T-cell (primary cell): ENCODE data around the gene ATP5F1D. TPM values are rescaled to one million over a fixed set of nuclear protein-coding genes. Genes with fewer than 3 reads are reported as not detected.

Experiments used
- ATAC-seq, 4 experiments: fragments of 200-7000 bp in 3 of 4; fragments of 150-1000 bp in 1 of 4; cut with Tn5 transposase; replicated peaks in 1 of 4; 1 replicate in 3 of 4; 2 replicates in 1 of 4; pipeline ENCODE4 v1.10.0; 2021; ENCODE audit warnings: moderate library complexity in 3 of 4, mild to moderate bottlenecking in 2 of 4, moderate number of reproducible peaks in 1 of 4
- CTCF ChIA-PET, 2 donors: fragments of 300-600 bp; sonication (Branson Sonifier 250); formaldehyde crosslinking; loops; one replicate each; lab custom pipeline; 2022; ENCODE audit warnings: antibody characterized with exemption in 2 of 2; lab: Charles Lee
- POLR2A ChIA-PET, 2 donors: fragments of 300-600 bp; sonication (Branson Sonifier 250); formaldehyde crosslinking; loops; one replicate each; lab custom pipeline; 2022; ENCODE audit warnings: antibody characterized with exemption in 2 of 2; lab: Charles Lee
- DNase-seq, 35 experiments: peaks; one replicate each; pipeline versions ENCODE4 v3.0.0 to v3.0.0-alpha.2; 2013 to 2023
- H3K27ac ChIP-seq: one replicate; pipeline ENCODE4 v1.5.1; 2013; ENCODE audit warnings: low read length
- H3K27me3 ChIP-seq, 2 experiments: replicated peaks in 1 of 2; 1 replicate in 1 of 2; 2 replicates in 1 of 2; pipeline versions ENCODE4 v1.6.1 to v1.7.0; 2013; ENCODE audit warnings: low read length in 1 of 2, mixed read lengths in 1 of 2; ENCODE audit not compliant: control insufficient read depth in 2 of 2, insufficient read depth in 2 of 2; ENCODE audit errors: extremely low read depth in 1 of 2
- H3K36me3 ChIP-seq, 2 donors: 1 replicate in 1 of 2; 2 replicates in 1 of 2; pipeline versions ENCODE4 v1.6.1 to v1.7.0; 2013; ENCODE audit warnings: low read length in 1 of 2; ENCODE audit not compliant: control insufficient read depth in 2 of 2, insufficient read depth in 1 of 2; ENCODE audit errors: extremely low read depth in 1 of 2
- H3K4me1 ChIP-seq, 2 experiments: 1 replicate in 1 of 2; 2 replicates in 1 of 2; pipeline versions ENCODE4 v1.6.1 to v1.7.0; 2013; ENCODE audit warnings: low read length in 2 of 2, mixed read lengths in 1 of 2; ENCODE audit not compliant: insufficient read depth in 2 of 2, control insufficient read depth in 1 of 2; ENCODE audit errors: extremely low read depth in 1 of 2
- H3K4me3 ChIP-seq, 2 donors: 1 replicate in 1 of 2; 2 replicates in 1 of 2; pipeline versions ENCODE4 v1.5.1 to v1.7.0; 2013; ENCODE audit warnings: mild to moderate bottlenecking in 2 of 2, low read length in 1 of 2, moderate library complexity in 1 of 2; ENCODE audit not compliant: control insufficient read depth in 1 of 2; ENCODE audit errors: extremely low read depth in 1 of 2
- H3K9me3 ChIP-seq: 2 replicates; pipeline ENCODE4 v1.7.0; 2013
- H3K27ac Mint-ChIP-seq, 2 donors: one replicate each; pipeline ENCODE4 v1.8.0; 2020 to 2021; ENCODE audit warnings: mild to moderate bottlenecking in 2 of 2, mixed read lengths in 2 of 2
- H3K27me3 Mint-ChIP-seq, 2 donors: one replicate each; pipeline ENCODE4 v1.8.0; 2021 to 2022; ENCODE audit warnings: mixed read lengths in 2 of 2
- H3K36me3 Mint-ChIP-seq: one replicate; pipeline ENCODE4 v1.8.0; 2021; ENCODE audit warnings: mixed read lengths
- H3K4me1 Mint-ChIP-seq, 3 donors: one replicate each; pipeline ENCODE4 v1.8.0; 2020 to 2022; ENCODE audit warnings: mixed read lengths in 3 of 3, mild to moderate bottlenecking in 1 of 3
- H3K4me3 Mint-ChIP-seq, 3 donors: one replicate each; pipeline ENCODE4 v1.8.0; 2020 to 2022; ENCODE audit warnings: mild to moderate bottlenecking in 3 of 3, mixed read lengths in 3 of 3, moderate library complexity in 3 of 3
- H3K9me3 Mint-ChIP-seq, 3 donors: one replicate each; pipeline ENCODE4 v1.8.0; 2020 to 2022; ENCODE audit warnings: mixed read lengths in 3 of 3
- WGBS: methylation state at CpG from one replicate; pipeline ENCODE4 v1.1.5; 2013; ENCODE audit warnings: missing lambda C conversion rate; ENCODE audit not compliant: insufficient coverage; 5-methylcytosine and 5-hydroxymethylcytosine counted together
- total RNA-seq, 35 experiments: library from RNA in 6 of 35; stranded (reverse) in 6 of 35; fragments of 120-200 nt in 1 of 35; gene quantifications; one replicate each; pipeline versions ENCODE4 v1.2.1 to v1.2.4 and lab custom pipeline; 2013 to 2026

The ATP5F1D gene
- total RNA-seq, 5 donors from 2014 or later (not counting 1 experiment from before 2014, with no cell fraction given) = 117 to 233 (median 155) TPM

DNA sequence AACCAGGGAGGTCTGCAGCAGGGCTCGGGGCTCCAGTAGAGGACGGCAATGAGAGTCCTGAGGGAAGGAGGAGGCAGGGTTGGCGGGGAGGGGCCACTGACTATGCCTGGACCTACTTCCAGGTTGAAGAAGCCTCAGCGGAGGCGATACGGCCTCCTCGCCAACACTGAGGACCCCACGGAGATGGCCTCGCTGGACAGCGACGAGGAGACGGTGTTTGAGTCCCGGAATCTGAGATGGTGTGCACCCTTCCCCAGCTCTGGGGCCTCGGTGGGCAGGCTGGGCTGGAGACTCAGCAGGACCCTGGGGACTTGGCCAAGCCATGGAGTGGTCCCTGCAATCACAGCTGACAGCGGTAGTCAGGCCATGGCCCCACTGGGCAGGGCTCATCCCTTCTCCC, 35.5 kb downstream of the ATP5F1D start:
- Histone ChIP-seq H3K4me1 (peaks cover 28 to 61% of the 10 kb centered on the region in 2 experiments), H3K36me3 (peaks cover 34 to 46% of the 10 kb centered on the region in 2 donors), H3K27me3 (no peaks in the 10 kb centered on the region), H3K9me3 (no peaks in the 10 kb centered on the region), H3K27ac (peak overlapping the region; percentile 93), H3K4me3 (peak overlapping the region in 1 of 2 donors; percentile 89)
- H3K27ac Mint-ChIP-seq = peak overlapping the region; percentile 80 to 89
- H3K9me3 Mint-ChIP-seq = no peaks in the 10 kb centered on the region
- WGBS = 89% methylated on average over 13 of the region's 15 CpGs
- POLR2A ChIA-PET = interaction anchor here in 1 of 2 donors (0.7 kb wide), 1 partner anchor 621 kb away, joined by 3 read pairs; no protein-coding TSS in a partner anchor
- DNase-seq (no peak), ATAC-seq (no peak)
- peaks cover 37 to 44% (median 40%) of the 10 kb centered on the region in 3 donors for H3K4me1 Mint-ChIP-seq
- CTCF ChIA-PET = no interaction called here
- no peaks in the 10 kb centered on the region for H3K27me3 Mint-ChIP-seq
- H3K36me3 Mint-ChIP-seq = peaks cover 28% of the 10 kb centered on the region
- H3K4me3 Mint-ChIP-seq = peak overlapping the region; percentile 76 to 94 (median 84)

DNA sequence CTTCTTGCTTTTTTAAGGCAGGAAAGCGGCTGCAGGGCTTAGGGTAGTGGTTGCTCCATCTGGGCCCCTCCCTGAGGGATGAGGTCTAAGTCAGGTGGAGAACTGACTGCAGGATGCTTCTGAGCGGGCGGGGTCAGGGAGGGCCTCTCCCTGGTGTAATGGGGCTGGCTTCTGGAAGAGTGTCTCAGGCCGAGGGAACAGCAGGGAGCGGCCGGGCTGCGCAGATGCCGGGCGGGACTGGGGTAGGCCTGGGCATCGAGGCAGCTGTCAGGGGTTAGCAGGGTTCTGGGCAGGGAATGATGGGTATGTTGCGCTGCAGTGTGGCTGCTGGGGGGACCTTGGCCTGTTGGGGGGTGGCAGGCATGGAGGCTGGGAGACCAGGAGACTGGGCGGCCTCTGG, 36.5 kb downstream of the ATP5F1D start:
- Mint-ChIP-seq H3K27ac (peak overlapping the region in 1 of 2 donors; percentile 23), H3K4me1 (peaks cover 28 to 35% (median 30%) of the 10 kb centered on the region in 3 donors), H3K27me3 (no peaks in the 10 kb centered on the region), H3K9me3 (no peaks in the 10 kb centered on the region), H3K36me3 (peaks cover 20% of the 10 kb centered on the region), H3K4me3 (peak overlapping the region in 2 of 3 donors; percentile 19 to 39)
- ATAC-seq (no peak), DNase-seq (no peak)
- ChIA-PET POLR2A (interaction anchor here in 1 of 2 donors (0.7 kb wide), 1 partner anchor 620 kb away, joined by 3 read pairs; no protein-coding TSS in a partner anchor), CTCF (no interaction called here)
- WGBS = 89% methylated on average over 10 of the region's 12 CpGs
- no peaks in the 10 kb centered on the region for H3K9me3 ChIP-seq
- no peak overlapping the region for H3K4me3 ChIP-seq
- peaks cover 0 to 3% of the 10 kb centered on the region in 2 experiments for H3K27me3 ChIP-seq
- H3K4me1 ChIP-seq = peaks cover 25 to 51% of the 10 kb centered on the region in 2 experiments
- H3K36me3 ChIP-seq = peaks cover 31 to 36% of the 10 kb centered on the region in 2 donors
- no peak overlapping the region for H3K27ac ChIP-seq

DNA sequence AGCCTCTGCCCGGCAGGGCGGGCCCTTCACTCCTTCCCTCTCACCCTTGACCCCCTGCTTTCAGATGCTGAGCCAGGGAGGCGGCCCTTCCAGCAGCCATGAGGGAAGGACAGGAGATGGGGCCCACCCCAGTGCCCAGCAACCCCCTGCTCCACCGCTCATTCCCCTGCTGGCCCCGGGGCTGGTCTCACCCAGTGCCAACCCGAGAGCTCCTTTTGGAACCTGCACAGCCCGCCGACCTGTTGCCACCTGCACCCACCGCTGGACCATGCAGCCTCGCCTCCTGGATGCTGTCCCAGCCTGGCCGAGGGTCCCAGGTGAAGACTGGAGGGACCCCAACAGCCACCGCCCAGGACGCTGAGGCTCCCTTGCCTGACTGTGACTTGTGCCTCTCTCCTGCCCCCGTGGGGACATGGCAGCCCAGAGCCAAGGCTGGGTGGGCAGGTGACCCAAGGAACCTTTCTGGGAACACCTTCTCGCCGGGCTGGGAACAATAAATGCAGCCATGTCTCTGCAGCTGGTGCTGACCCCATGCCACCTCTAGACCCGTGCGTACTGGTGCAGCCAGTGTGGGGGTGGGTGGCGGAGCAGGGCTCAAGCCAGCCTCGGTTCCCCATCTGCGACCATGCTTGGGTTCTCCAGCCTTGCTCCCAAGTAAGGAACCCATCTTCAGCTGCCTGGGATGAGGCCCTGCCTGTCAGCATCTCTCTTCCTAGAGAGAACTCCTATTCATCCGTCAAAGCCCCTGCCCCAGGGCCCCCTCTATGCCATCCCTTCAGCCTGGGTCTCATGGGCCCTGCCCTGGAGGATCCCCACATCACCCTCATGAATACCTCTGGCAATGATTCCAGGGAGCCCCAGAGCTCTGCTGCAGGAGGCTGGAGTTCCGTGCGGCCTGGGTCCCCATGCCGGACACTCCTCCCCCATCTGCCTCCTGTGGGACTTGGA, 37.4 kb downstream of the ATP5F1D start:
- Mint-ChIP-seq H3K4me3 (no peak overlapping the region), H3K9me3 (no peaks in the 10 kb centered on the region), H3K27me3 (peaks cover under 1 to 1% of the 10 kb centered on the region in 2 donors), H3K36me3 (peaks cover 13% of the 10 kb centered on the region), H3K27ac (no peak overlapping the region), H3K4me1 (peaks cover 20 to 27% (median 21%) of the 10 kb centered on the region in 3 donors)
- H3K4me3 ChIP-seq = no peak overlapping the region
- H3K27ac ChIP-seq = no peak overlapping the region
- H3K27me3 ChIP-seq = peaks cover 0 to 11% of the 10 kb centered on the region in 2 experiments
- CTCF ChIA-PET = no interaction called here
- no peaks in the 10 kb centered on the region for H3K9me3 ChIP-seq
- POLR2A ChIA-PET = no interaction called here
- ATAC-seq = no peak
- H3K36me3 ChIP-seq = peaks cover 22 to 27% of the 10 kb centered on the region in 2 donors
- 94% methylated on average over 23 of the region's 25 CpGs for WGBS
- no peak for DNase-seq
- H3K4me1 ChIP-seq = peaks cover 17 to 41% of the 10 kb centered on the region in 2 experiments

DNA sequence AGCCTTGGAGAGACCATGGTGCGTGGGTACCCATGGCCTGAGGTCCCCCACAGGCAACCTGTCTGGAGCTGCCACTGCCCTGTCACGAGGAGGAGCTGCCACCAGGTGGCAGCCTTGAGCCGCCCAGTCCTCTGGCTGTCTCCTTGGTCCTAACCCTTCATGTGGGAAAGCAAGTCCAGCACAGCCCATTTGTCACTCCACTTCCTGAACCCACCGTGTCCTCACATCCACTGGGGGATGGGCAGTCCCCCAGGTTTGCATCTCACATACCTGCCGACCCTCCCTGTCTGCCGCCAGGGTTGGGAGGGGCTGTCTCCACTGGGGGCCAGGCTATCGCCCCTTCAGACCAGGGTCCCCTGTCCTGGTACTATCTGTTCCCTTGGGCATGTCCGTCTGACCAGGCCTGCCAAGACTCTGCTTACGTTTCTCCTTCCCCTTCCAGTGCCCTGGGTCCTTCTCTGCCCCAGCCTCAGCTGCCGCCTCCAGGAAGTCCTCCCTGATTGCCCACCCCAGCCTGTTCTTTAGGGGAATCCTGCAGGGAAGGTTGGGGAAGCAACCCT, 38.3 kb downstream of the ATP5F1D start:
- Mint-ChIP-seq H3K27me3 (peaks cover 9 to 10% of the 10 kb centered on the region in 2 donors), H3K4me3 (no peak overlapping the region), H3K27ac (peak overlapping the region in 1 of 2 donors; percentile 44), H3K9me3 (no peaks in the 10 kb centered on the region), H3K36me3 (peaks cover 12% of the 10 kb centered on the region), H3K4me1 (peaks cover 17 to 27% (median 21%) of the 10 kb centered on the region in 3 donors)
- Histone ChIP-seq H3K4me1 (peaks cover 9 to 33% of the 10 kb centered on the region in 2 experiments), H3K27me3 (peaks cover 0 to 20% of the 10 kb centered on the region in 2 experiments), H3K4me3 (no peak overlapping the region), H3K27ac (no peak overlapping the region), H3K36me3 (peaks cover 14 to 18% of the 10 kb centered on the region in 2 donors), H3K9me3 (no peaks in the 10 kb centered on the region)
- ChIA-PET POLR2A (no interaction called here), CTCF (interaction anchor here in 1 of 2 donors (0.5 kb wide), 1 partner anchor 95 kb away, joined by 5 read pairs; no protein-coding TSS in a partner anchor)
- ATAC-seq (no peak), DNase-seq (peak in 34 of 35 experiments; percentile 40 to 87 (median 68))
- 33% methylated on average over 7 of the region's 10 CpGs for WGBS

DNA sequence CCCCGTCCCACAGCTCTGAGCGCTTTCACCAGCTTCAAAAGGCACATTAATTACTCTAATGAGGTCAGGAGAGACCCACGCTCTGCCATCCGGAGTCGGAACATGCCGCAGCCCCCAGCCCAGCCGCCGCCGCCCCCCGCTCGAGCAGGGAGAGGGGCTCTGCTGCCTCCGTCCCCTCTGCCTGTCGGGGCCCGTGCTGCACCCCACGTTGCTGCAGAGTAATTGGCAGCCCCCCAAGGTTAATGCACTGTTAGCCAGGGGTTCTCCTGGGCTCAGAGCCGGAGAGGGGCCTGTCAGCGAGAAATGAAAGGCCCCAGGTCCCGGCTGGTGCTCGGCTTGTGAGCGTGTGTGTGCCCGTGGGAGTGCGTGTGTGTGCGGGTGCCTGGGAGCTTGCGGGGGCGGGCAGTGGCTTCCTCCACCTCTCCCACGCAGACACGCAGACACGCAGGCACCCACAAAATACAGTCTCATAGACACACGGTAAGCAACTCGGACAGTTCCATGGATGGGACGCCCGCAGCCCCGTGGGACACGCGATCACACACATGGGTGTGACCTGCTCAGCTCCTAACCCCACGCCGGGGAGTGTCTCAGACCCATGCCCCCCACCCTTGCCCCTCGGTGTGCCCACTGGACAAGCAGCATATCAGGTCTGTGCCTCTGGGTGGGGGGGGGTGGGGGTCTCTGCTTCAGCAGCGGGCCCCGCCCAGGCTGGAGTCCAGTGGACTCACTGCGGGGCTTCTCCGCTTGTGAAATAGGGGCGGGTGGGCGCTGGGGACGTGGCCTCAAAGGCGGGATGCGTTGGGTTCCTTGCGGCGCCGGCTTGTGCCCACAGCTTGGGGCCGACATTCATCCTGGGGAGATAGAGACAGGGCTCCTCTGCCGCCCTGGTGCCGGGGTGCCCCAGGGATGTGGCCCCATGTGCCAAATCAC, 39.4 kb downstream of the ATP5F1D start:
- H3K9me3 ChIP-seq = no peaks in the 10 kb centered on the region
- no peak overlapping the region for H3K4me3 Mint-ChIP-seq
- H3K27me3 ChIP-seq = peaks cover 0 to 26% of the 10 kb centered on the region in 2 experiments
- DNase-seq = no peak
- no peak overlapping the region for H3K27ac ChIP-seq
- peaks cover 20 to 29% (median 23%) of the 10 kb centered on the region in 3 donors for H3K4me1 Mint-ChIP-seq
- WGBS = 93% methylated on average over 22 of the region's 53 CpGs
- H3K4me1 ChIP-seq = peaks cover 8 to 28% of the 10 kb centered on the region in 2 experiments
- H3K4me3 ChIP-seq = no peak overlapping the region
- H3K9me3 Mint-ChIP-seq = no peaks in the 10 kb centered on the region
- peaks cover 14 to 16% of the 10 kb centered on the region in 2 donors for H3K36me3 ChIP-seq
- ChIA-PET POLR2A (no interaction called here), CTCF (no interaction called here)
- H3K27ac Mint-ChIP-seq = no peak overlapping the region
- peaks cover 10 to 15% of the 10 kb centered on the region in 2 donors for H3K27me3 Mint-ChIP-seq
- no peak for ATAC-seq
- H3K36me3 Mint-ChIP-seq = peaks cover 12% of the 10 kb centered on the region
